ENCODE measurements around the gene MPL. TPM values are rescaled to one million over a fixed set of nuclear protein-coding genes. Genes with fewer than 3 reads are reported as not detected.

MPL gene
- total and polyA plus RNA-seq, 2 of the 8 experiments (the other 6 are each of a cell fraction or from before 2014, with no cell fraction given) = 0.08 TPM; not detected in 1

- H3K4me1 ChIP-seq (replicated peaks in 1 of 4; ENCODE audit: control insufficient read depth in 3 of 4, insufficient read depth in 4 of 4, low read length in 3 of 4) = no peaks in the 10 kb centered on the region
- H3K79me1 ChIP-seq (ENCODE audit: low read depth, low read length) = no peaks in the 10 kb centered on the region
- H2AK5ac ChIP-seq (ENCODE audit: low read depth, low read length) = no peak overlapping the region
- no peak overlapping the region for H2AFZ ChIP-seq (ENCODE audit: low read length)
- no peak for TF ChIP-seq TCF12 (IDR thresholded peaks at IDR 0.05; ENCODE audit: low read depth, low read length)
- DNase-seq (ENCODE audit: low read depth in 1 of 2, low spot score in 2 of 2) = no peak
- H3K27me3 ChIP-seq (replicated peaks in 1 of 4; ENCODE audit: control insufficient read depth in 3 of 4, extremely low read depth in 1 of 4, insufficient read depth in 3 of 4, low read length in 3 of 4) = no peaks in the 10 kb centered on the region; a peak in 1 of 7 replicates
- no peaks in the 10 kb centered on the region for H3K9me3 ChIP-seq (ENCODE audit: insufficient read depth in 2 of 2, low read depth in 1 of 2, low read length in 1 of 2)
- H4K91ac ChIP-seq (replicated peaks; ENCODE audit: insufficient read length, low read length) = no peak overlapping the region
- H3K23me2 ChIP-seq (ENCODE audit: low read depth, low read length) = no peaks in the 10 kb centered on the region
- no peak overlapping the region for H2BK15ac ChIP-seq (ENCODE audit: low read length)
- no peak overlapping the region for H3K4me2 ChIP-seq (ENCODE audit: insufficient read depth in 1 of 2, low read depth in 2 of 2, low read length in 2 of 2)
- no peak overlapping the region for H3K18ac ChIP-seq (ENCODE audit: extremely low read depth, low read length)
- no peak overlapping the region for H3K9ac ChIP-seq (replicated peaks in 1 of 4; ENCODE audit: extremely low read depth in 1 of 4, low read depth in 3 of 4, low read length in 3 of 4)
- no peak overlapping the region for H4K5ac ChIP-seq (ENCODE audit: insufficient read length, low read depth, low read length)
- H3K36me3 ChIP-seq (ENCODE audit: control insufficient read depth in 2 of 4, insufficient read depth in 4 of 4, low read length in 3 of 4) = no peaks in the 10 kb centered on the region
- H2BK20ac ChIP-seq (ENCODE audit: low read length) = no peak overlapping the region
- no peak for FAIRE-seq
- H3K4ac ChIP-seq (replicated peaks; ENCODE audit: insufficient read length, low read depth, low read length) = no peak overlapping the region
- no peak overlapping the region for H2BK5ac ChIP-seq (ENCODE audit: low read depth, low read length)
- H3K23ac ChIP-seq (ENCODE audit: insufficient read length) = no peak overlapping the region
- WGBS, 2 experiments (ENCODE audit: extremely low coverage in 1 of 2, insufficient coverage in 1 of 2, insufficient read length in 1 of 2, insufficient replicate concordance in 2 of 2, low coverage in 1 of 2, low lambda C conversion rate in 2 of 2, missing lambda C conversion rate in 1 of 2) = 92% methylated on average over 13 of the region's 13 CpGs; no CpG with 5 or more reads in 1 of the 2 experiments
- H4K8ac ChIP-seq (ENCODE audit: extremely low read depth, insufficient read depth, low read length) = no peak overlapping the region; the same call in 1 of the 2 replicates
- H2BK120ac ChIP-seq (replicated peaks; ENCODE audit: low read depth, low read length) = no peak overlapping the region
- ChIA-PET POLR2A (ENCODE audit: partially characterized antibody) (interaction anchor here (0.6 to 1.2 kb wide), 3 partner anchors 16 to 332 kb away, joined by 3 to 7 read pairs (median 3); no protein-coding TSS in a partner anchor), CTCF (ENCODE audit: partially characterized antibody) (interaction anchor here (0.7 to 2.5 kb wide), 4 partner anchors 11 to 1095 kb away, joined by 3 to 8 read pairs (median 4); no protein-coding TSS in a partner anchor)
- H3K14ac ChIP-seq (ENCODE audit: insufficient read length) = no peak overlapping the region
- H2BK12ac ChIP-seq (ENCODE audit: low read depth, low read length) = no peak overlapping the region
- H3K56ac ChIP-seq (replicated peaks; ENCODE audit: insufficient read length, low read depth, low read length) = no peak overlapping the region
- no peaks in the 10 kb centered on the region for H4K20me1 ChIP-seq (replicated peaks in 1 of 2; ENCODE audit: control insufficient read depth in 1 of 2, insufficient read depth in 2 of 2, low read length in 2 of 2)
- no peak overlapping the region for H3K27ac ChIP-seq (ENCODE audit: low read depth, low read length)
- no peak overlapping the region for H3K4me3 ChIP-seq (ENCODE audit: extremely low read depth in 1 of 4, insufficient read depth in 2 of 4, low read depth in 3 of 4, low read length in 4 of 4)
- no peaks in the 10 kb centered on the region for H3K79me2 ChIP-seq (ENCODE audit: control insufficient read depth in 1 of 2, insufficient read depth in 2 of 2, low read length in 2 of 2)
Measured at GRCh38 chr1:43309405-43310025, 28.1 kb upstream of the MPL start.
